ENCODE data around the gene TUNAR.

Gene TUNAR

DNA sequence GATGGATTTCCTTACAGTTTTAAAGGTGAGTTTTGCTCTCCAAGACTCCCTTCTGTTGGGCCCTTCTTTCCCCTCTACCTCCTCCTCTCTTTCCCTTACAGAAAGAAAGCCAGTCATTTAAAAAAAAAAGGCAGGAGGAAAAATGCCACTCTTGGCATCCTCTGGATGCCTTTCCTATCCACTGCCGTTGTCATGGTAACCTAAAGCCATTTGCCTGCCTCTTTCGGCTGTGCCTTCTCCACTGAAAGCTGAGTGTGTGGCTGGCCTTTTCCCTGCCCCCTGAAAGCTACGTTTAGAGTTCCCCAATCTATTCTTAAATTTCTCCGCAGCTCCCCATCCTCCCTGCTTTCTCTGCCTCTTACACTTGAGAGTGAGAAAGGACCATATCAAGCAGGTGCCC, 67.1 kb downstream of the TUNAR start:
- Histone ChIP-seq H3K9ac (ENCODE audit: low read depth, low read length, poor library complexity, severe bottlenecking) (no peak overlapping the region), H3K27me3 (ENCODE audit: insufficient read depth, low read length, poor library complexity, severe bottlenecking) (no peaks in the 10 kb centered on the region), H3K4me3 (ENCODE audit: low read length, poor library complexity, severe bottlenecking) (no peak overlapping the region), H3F3A (ENCODE audit: low read depth) (no peaks in the 10 kb centered on the region), H3K9me2 (replicated peaks; ENCODE audit: low read depth, low read length) (no peaks in the 10 kb centered on the region), H3K36me3 (ENCODE audit: insufficient read depth, low read length) (no peaks in the 10 kb centered on the region), H4K20me1 (ENCODE audit: insufficient read depth, low read length, poor library complexity, severe bottlenecking) (no peaks in the 10 kb centered on the region), H3K79me2 (ENCODE audit: insufficient read depth, low read length) (no peaks in the 10 kb centered on the region), H3K9me3 (ENCODE audit: insufficient read depth, low read depth, low read length) (no peaks in the 10 kb centered on the region), H3K4me1 (ENCODE audit: insufficient read depth, low read length, poor library complexity, severe bottlenecking) (no peaks in the 10 kb centered on the region), H3K4me2 (ENCODE audit: low read depth, low read length, poor library complexity, severe bottlenecking) (no peak overlapping the region), H2AFZ (ENCODE audit: low read length) (no peak overlapping the region)
- TF ChIP-seq, protein P1, sequence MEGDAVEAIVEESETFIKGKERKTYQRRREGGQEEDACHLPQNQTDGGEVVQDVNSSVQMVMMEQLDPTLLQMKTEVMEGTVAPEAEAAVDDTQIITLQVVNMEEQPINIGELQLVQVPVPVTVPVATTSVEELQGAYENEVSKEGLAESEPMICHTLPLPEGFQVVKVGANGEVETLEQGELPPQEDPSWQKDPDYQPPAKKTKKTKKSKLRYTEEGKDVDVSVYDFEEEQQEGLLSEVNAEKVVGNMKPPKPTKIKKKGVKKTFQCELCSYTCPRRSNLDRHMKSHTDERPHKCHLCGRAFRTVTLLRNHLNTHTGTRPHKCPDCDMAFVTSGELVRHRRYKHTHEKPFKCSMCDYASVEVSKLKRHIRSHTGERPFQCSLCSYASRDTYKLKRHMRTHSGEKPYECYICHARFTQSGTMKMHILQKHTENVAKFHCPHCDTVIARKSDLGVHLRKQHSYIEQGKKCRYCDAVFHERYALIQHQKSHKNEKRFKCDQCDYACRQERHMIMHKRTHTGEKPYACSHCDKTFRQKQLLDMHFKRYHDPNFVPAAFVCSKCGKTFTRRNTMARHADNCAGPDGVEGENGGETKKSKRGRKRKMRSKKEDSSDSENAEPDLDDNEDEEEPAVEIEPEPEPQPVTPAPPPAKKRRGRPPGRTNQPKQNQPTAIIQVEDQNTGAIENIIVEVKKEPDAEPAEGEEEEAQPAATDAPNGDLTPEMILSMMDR (conservative IDR thresholded peaks at IDR 0.05; ENCODE audit: low read length), result no peak
- no peak for TF ChIP-seq EZH2phosphoT487 (IDR thresholded peaks at IDR 0.05; ENCODE audit: borderline replicate concordance)

DNA sequence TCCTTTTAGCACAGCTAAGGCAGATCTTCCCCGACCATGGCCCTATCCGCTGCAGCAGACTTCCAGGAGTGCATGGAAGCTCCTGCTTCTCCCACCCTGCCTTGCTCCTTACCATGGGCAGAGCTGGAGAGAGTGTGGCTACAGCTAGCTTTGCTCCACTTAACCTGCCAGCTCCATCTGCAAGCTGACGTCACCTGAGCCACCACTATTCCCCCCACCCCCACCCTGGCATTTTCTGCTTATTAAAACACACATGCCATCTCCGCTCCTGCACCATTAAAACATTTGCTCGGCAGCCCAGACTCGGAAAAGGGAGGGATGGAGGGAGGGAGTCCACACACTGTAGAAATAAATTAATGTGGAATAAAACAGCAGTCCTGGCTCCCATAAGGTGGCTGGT, 67.8 kb downstream of the TUNAR start:
- Histone ChIP-seq H3K4me3 (ENCODE audit: low read length, poor library complexity, severe bottlenecking) (no peak overlapping the region), H3K9ac (ENCODE audit: low read depth, low read length, poor library complexity, severe bottlenecking) (no peak overlapping the region), H3K4me1 (ENCODE audit: insufficient read depth, low read length, poor library complexity, severe bottlenecking) (no peaks in the 10 kb centered on the region), H2AFZ (ENCODE audit: low read length) (no peak overlapping the region), H3K79me2 (ENCODE audit: insufficient read depth, low read length) (no peaks in the 10 kb centered on the region), H3K36me3 (ENCODE audit: insufficient read depth, low read length) (no peaks in the 10 kb centered on the region), H3K9me3 (ENCODE audit: insufficient read depth, low read depth, low read length) (no peaks in the 10 kb centered on the region), H3K4me2 (ENCODE audit: low read depth, low read length, poor library complexity, severe bottlenecking) (no peak overlapping the region), H3F3A (ENCODE audit: low read depth) (no peaks in the 10 kb centered on the region), H3K9me2 (replicated peaks; ENCODE audit: low read depth, low read length) (no peaks in the 10 kb centered on the region), H4K20me1 (ENCODE audit: insufficient read depth, low read length, poor library complexity, severe bottlenecking) (no peaks in the 10 kb centered on the region), H3K27me3 (ENCODE audit: insufficient read depth, low read length, poor library complexity, severe bottlenecking) (no peaks in the 10 kb centered on the region)
- no peak for TF ChIP-seq EZH2phosphoT487 (IDR thresholded peaks at IDR 0.05; ENCODE audit: borderline replicate concordance)
- TF ChIP-seq, protein P1 (conservative IDR thresholded peaks at IDR 0.05; ENCODE audit: low read length), result no peak

DNA sequence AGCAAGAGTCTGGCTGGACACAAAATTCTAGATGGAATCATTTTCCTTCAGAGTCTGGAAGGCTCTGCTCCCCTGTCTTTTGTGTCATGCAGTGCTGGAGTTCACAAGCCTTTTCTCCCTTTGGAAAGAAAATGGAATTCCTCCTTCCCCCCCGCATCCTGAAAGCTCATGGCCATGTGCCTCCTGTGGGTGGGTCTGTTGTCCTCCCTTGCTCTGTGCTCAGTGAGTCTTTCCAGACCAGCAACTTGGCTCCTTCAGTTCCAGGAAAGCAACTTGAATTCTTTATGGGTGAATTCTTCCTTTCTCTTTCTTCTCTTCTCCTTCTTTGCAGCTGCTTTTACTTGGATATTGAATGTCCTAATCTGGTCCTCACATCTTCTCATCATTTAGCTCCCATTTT, 70.2 kb downstream of the TUNAR start:
- no peaks in the 10 kb centered on the region for H4K20me1 ChIP-seq (ENCODE audit: insufficient read depth, low read length, poor library complexity, severe bottlenecking)
- H2AFZ ChIP-seq (ENCODE audit: low read length), result no peak overlapping the region
- H3K27me3 ChIP-seq (ENCODE audit: insufficient read depth, low read length, poor library complexity, severe bottlenecking), result no peaks in the 10 kb centered on the region
- no peaks in the 10 kb centered on the region for H3K36me3 ChIP-seq (ENCODE audit: insufficient read depth, low read length)
- H3K9ac ChIP-seq (ENCODE audit: low read depth, low read length, poor library complexity, severe bottlenecking), result no peak overlapping the region
- no peaks in the 10 kb centered on the region for H3K4me1 ChIP-seq (ENCODE audit: insufficient read depth, low read length, poor library complexity, severe bottlenecking)
- H3K79me2 ChIP-seq (ENCODE audit: insufficient read depth, low read length), result no peaks in the 10 kb centered on the region
- H3K9me3 ChIP-seq (ENCODE audit: insufficient read depth, low read depth, low read length), result no peaks in the 10 kb centered on the region
- no peak overlapping the region for H3K4me3 ChIP-seq (ENCODE audit: low read length, poor library complexity, severe bottlenecking)
- TF ChIP-seq, protein P1 (conservative IDR thresholded peaks at IDR 0.05; ENCODE audit: low read length), result no peak
- no peak for TF ChIP-seq EZH2phosphoT487 (IDR thresholded peaks at IDR 0.05; ENCODE audit: borderline replicate concordance)
- no peak overlapping the region for H3K4me2 ChIP-seq (ENCODE audit: low read depth, low read length, poor library complexity, severe bottlenecking)
- H3F3A ChIP-seq (ENCODE audit: low read depth), result no peaks in the 10 kb centered on the region
- H3K9me2 ChIP-seq (replicated peaks; ENCODE audit: low read depth, low read length), result no peaks in the 10 kb centered on the region

Data from Loucy (cell line).